Naive thymus-derived CD4-positive, alpha-beta T cell (primary cell): ENCODE measurements around the gene AVEN. TPM values are rescaled to one million over a fixed set of nuclear protein-coding genes. Genes with fewer than 3 reads are reported as not detected.
A peak's percentile ranks its signal among the peaks of the same experiment; 100 is the strongest.

Experiments used
- ATAC-seq: fragments of 150-1000 bp; cut with Tn5 transposase; 2 replicates; pipeline ENCODE4 v1.10.0; 2021; ENCODE audit warnings: mild to moderate bottlenecking, moderate library complexity
- CTCF ChIA-PET: fragments of 350-600 bp; sonication (Branson Sonifier 250); formaldehyde crosslinking; loops from one replicate; lab custom pipeline; 2021; ENCODE audit warnings: antibody characterized with exemption; lab: Charles Lee
- POLR2A ChIA-PET: fragments of 350-600 bp; sonication (Branson Sonifier 250); formaldehyde crosslinking; loops from one replicate; lab custom pipeline; 2021; ENCODE audit warnings: antibody characterized with exemption, inconsistent platforms; lab: Charles Lee
- DNase-seq, 9 donors: peaks; one replicate each; pipeline versions ENCODE4 v3.0.0 to v3.0.0-alpha.2; 2020 to 2022; ENCODE audit warnings: mixed read lengths in 1 of 9
- H3K27ac ChIP-seq: one replicate; pipeline ENCODE4 v1.7.0; 2013; ENCODE audit warnings: mild to moderate bottlenecking, low read depth, low read length, moderate library complexity
- H3K27me3 ChIP-seq, 2 donors: one replicate each; pipeline ENCODE4 v1.7.0; 2013; ENCODE audit warnings: low read length in 2 of 2, mild to moderate bottlenecking in 2 of 2, moderate library complexity in 2 of 2; ENCODE audit not compliant: control insufficient read depth in 2 of 2, insufficient read depth in 2 of 2
- H3K36me3 ChIP-seq, 3 experiments: 1 replicate in 2 of 3; 2 replicates in 1 of 3; pipeline ENCODE4 v1.7.0; 2013; ENCODE audit warnings: low read length in 3 of 3, mild to moderate bottlenecking in 3 of 3, moderate library complexity in 1 of 3; ENCODE audit not compliant: insufficient read depth in 3 of 3, control insufficient read depth in 2 of 3
- H3K4me1 ChIP-seq, 2 donors: one replicate each; pipeline ENCODE4 v1.7.0; 2013; ENCODE audit warnings: low read length in 2 of 2, mild to moderate bottlenecking in 2 of 2, moderate library complexity in 1 of 2; ENCODE audit not compliant: control insufficient read depth in 2 of 2, insufficient read depth in 2 of 2
- H3K4me3 ChIP-seq: 2 replicates; pipeline ENCODE4 v1.7.0; 2013; ENCODE audit warnings: mild to moderate bottlenecking, low read length
- H3K9me3 ChIP-seq, 3 experiments: 1 replicate in 2 of 3; 2 replicates in 1 of 3; pipeline ENCODE4 v1.7.0; 2013; ENCODE audit warnings: low read length in 3 of 3; ENCODE audit not compliant: control insufficient read depth in 2 of 3
- H3K27ac Mint-ChIP-seq, 9 donors: one replicate each; pipeline ENCODE4 v1.8.0; 2020 to 2022; ENCODE audit warnings: mixed read lengths in 9 of 9, mild to moderate bottlenecking in 8 of 9, moderate library complexity in 5 of 9, inconsistent platforms in 2 of 9
- H3K27me3 Mint-ChIP-seq, 5 donors: one replicate each; pipeline ENCODE4 v1.8.0; 2021 to 2022; ENCODE audit warnings: mixed read lengths in 5 of 5, mild to moderate bottlenecking in 1 of 5
- H3K36me3 Mint-ChIP-seq, 5 donors: one replicate each; pipeline ENCODE4 v1.8.0; 2020 to 2022; ENCODE audit warnings: mixed read lengths in 5 of 5, mild to moderate bottlenecking in 3 of 5, inconsistent platforms in 1 of 5
- H3K4me1 Mint-ChIP-seq, 7 donors: one replicate each; pipeline ENCODE4 v1.8.0; 2020 to 2022; ENCODE audit warnings: mixed read lengths in 7 of 7, mild to moderate bottlenecking in 3 of 7, inconsistent platforms in 1 of 7
- H3K4me3 Mint-ChIP-seq, 10 donors: one replicate each; pipeline ENCODE4 v1.8.0; 2020 to 2022; ENCODE audit warnings: mild to moderate bottlenecking in 10 of 10, mixed read lengths in 10 of 10, moderate library complexity in 6 of 10, inconsistent platforms in 2 of 10
- H3K9me3 Mint-ChIP-seq, 11 donors: one replicate each; pipeline ENCODE4 v1.8.0; 2020 to 2022; ENCODE audit warnings: mixed read lengths in 11 of 11, mild to moderate bottlenecking in 4 of 11, inconsistent platforms in 1 of 11, moderate library complexity in 1 of 11
- intact Hi-C, 2 donors: fragments of 100-400 bp; cut with micrococcal nuclease; formaldehyde crosslinking; loops; one replicate each; pipeline ENCODE4 v1.15.1; 2023
- polyA plus RNA-seq, 2 donors: library from polyadenylated mRNA; unstranded; fragments of 300-500 nt; fragmentation: Illumina TruSeq; gene quantifications; one replicate each; pipeline ENCODE4 v1.2.3, GENCODE V29; 2021
- total RNA-seq, 6 experiments: library from RNA in 5 of 6; stranded (reverse) in 5 of 6; gene quantifications; 1 replicate in 5 of 6; 2 replicates in 1 of 6; pipeline ENCODE4 v1.2.3 and lab custom pipeline; 2021 to 2026

AVEN gene
- total and polyA plus RNA-seq, 7 experiments from 2014 or later: 6.4 to 12.8 (median 6.8) TPM

GRCh38 chr15:34043813-34044212 lies 4.8 kb upstream of the AVEN start:
- intact Hi-C loops: no loop called here
- Histone ChIP-seq H3K9me3 (no peaks in the 10 kb centered on the region), H3K27ac (no peak overlapping the region), H3K27me3 (no peaks in the 10 kb centered on the region), H3K4me3 (no peak overlapping the region), H3K4me1 (peaks cover 8 to 10% of the 10 kb centered on the region in 2 donors), H3K36me3 (no peaks in the 10 kb centered on the region)
- Mint-ChIP-seq H3K27me3 (no peaks in the 10 kb centered on the region), H3K9me3 (peaks cover 0 to 3% (median 0%) of the 10 kb centered on the region in 11 donors), H3K27ac (peak overlapping the region in 1 of 9 donors; percentile 8), H3K4me1 (peaks cover 11 to 20% (median 12%) of the 10 kb centered on the region in 7 donors), H3K4me3 (no peak overlapping the region), H3K36me3 (peaks cover 0 to 2% (median 0%) of the 10 kb centered on the region in 5 donors)
- no peak for DNase-seq
- POLR2A ChIA-PET: no interaction called here
- CTCF ChIA-PET: no interaction called here
- ATAC-seq: no peak

- H3K27me3 ChIP-seq: no peaks in the 10 kb centered on the region
- H3K4me3 ChIP-seq: no peak overlapping the region
- intact Hi-C loops: no loop called here
- peaks cover 8 to 10% of the 10 kb centered on the region in 2 donors for H3K4me1 ChIP-seq
- H3K27me3 Mint-ChIP-seq: no peaks in the 10 kb centered on the region
- H3K4me1 Mint-ChIP-seq: peaks cover 11 to 20% (median 12%) of the 10 kb centered on the region in 7 donors
- no peaks in the 10 kb centered on the region for H3K36me3 ChIP-seq
- no peaks in the 10 kb centered on the region for H3K36me3 Mint-ChIP-seq
- H3K4me3 Mint-ChIP-seq: no peak overlapping the region
- DNase-seq (no peak), ATAC-seq (no peak)
- no peaks in the 10 kb centered on the region for H3K9me3 ChIP-seq
- no peak overlapping the region for H3K27ac ChIP-seq
- ChIA-PET POLR2A (no interaction called here), CTCF (interaction anchor here (0.6 kb wide), 1 partner anchor 320 kb away, joined by 5 read pairs; no protein-coding TSS in a partner anchor)
- H3K27ac Mint-ChIP-seq: no peak overlapping the region
- no peaks in the 10 kb centered on the region for H3K9me3 Mint-ChIP-seq
Observed at GRCh38 chr15:34043391-34043790, 4.4 kb upstream of the AVEN start.

GRCh38 chr15:34039790-34040113 lies 748 bp upstream of the AVEN start:
- Histone ChIP-seq H3K36me3 (peaks cover 0 to 3% (median 0%) of the 10 kb centered on the region in 3 experiments), H3K27ac (peak overlapping the region; percentile 80), H3K4me3 (peak overlapping the region; percentile 46), H3K4me1 (peaks cover 8 to 14% of the 10 kb centered on the region in 2 donors), H3K9me3 (no peaks in the 10 kb centered on the region), H3K27me3 (no peaks in the 10 kb centered on the region)
- no peaks in the 10 kb centered on the region for H3K27me3 Mint-ChIP-seq
- no peak for DNase-seq
- peak overlapping the region; percentile 71 to 94 (median 84) for H3K27ac Mint-ChIP-seq
- H3K36me3 Mint-ChIP-seq: no peaks in the 10 kb centered on the region
- peaks cover 0 to 1% (median 0%) of the 10 kb centered on the region in 11 donors for H3K9me3 Mint-ChIP-seq
- POLR2A ChIA-PET: interaction anchor here (0.7 to 2.2 kb wide), 7 partner anchors 12 to 948 kb away, joined by 3 to 6 read pairs (median 4); partner anchors contain the start of genes EMC7, PGBD4 and ZNF770
- peaks cover 12 to 28% (median 23%) of the 10 kb centered on the region in 7 donors for H3K4me1 Mint-ChIP-seq
- CTCF ChIA-PET: interaction anchor here (0.6 kb wide), 1 partner anchor 173 kb away, joined by 3 read pairs; no protein-coding TSS in a partner anchor
- intact Hi-C loops: loop anchor here (1.0 to 10.0 kb wide), 9 partner anchors 21 to 1508 kb away; partner anchors contain the start of genes KATNBL1 (in 2 of the 2), AQR (in 1 of the 2), DPH6 (in 1 of the 2) and FMN1 (in 1 of the 2)
- peak overlapping the region; percentile 75 to 97 (median 88) for H3K4me3 Mint-ChIP-seq
- no peak for ATAC-seq

GRCh38 chr15:34038023-34038870 lies 757 bp downstream of the AVEN start:
- intact Hi-C loops: loop anchor here (1.0 to 10.0 kb wide), 12 partner anchors 19 to 1509 kb away; partner anchors contain the start of genes EMC7 (in 2 of the 2), LPCAT4 (in 2 of the 2), AQR (in 1 of the 2) and DPH6 (in 1 of the 2)
- peak; percentile 90 for ATAC-seq

GRCh38 chr15:34031987-34032760 lies 6.8 kb downstream of the AVEN start:
- peaks cover 0 to 10% (median 3%) of the 10 kb centered on the region in 7 donors for H3K4me1 Mint-ChIP-seq
- no peak for DNase-seq
- intact Hi-C loops: loop anchor here (10.0 kb wide), 2 partner anchors 333 to 837 kb away; partner anchors contain the start of genes FMN1 (in 1 of the 2) and LPCAT4 (in 1 of the 2)
- H3K4me3 ChIP-seq: no peak overlapping the region
- ChIA-PET CTCF (no interaction called here), POLR2A (no interaction called here)
- H3K4me1 ChIP-seq: no peaks in the 10 kb centered on the region
- H3K27ac ChIP-seq: no peak overlapping the region
- no peaks in the 10 kb centered on the region for H3K9me3 ChIP-seq
- no peaks in the 10 kb centered on the region for H3K27me3 Mint-ChIP-seq
- no peaks in the 10 kb centered on the region for H3K27me3 ChIP-seq
- H3K4me3 Mint-ChIP-seq: no peak overlapping the region
- no peak overlapping the region for H3K27ac Mint-ChIP-seq
- peaks cover 0 to 16% (median 6%) of the 10 kb centered on the region in 5 donors for H3K36me3 Mint-ChIP-seq
- H3K36me3 ChIP-seq: no peaks in the 10 kb centered on the region
- no peak for ATAC-seq
- peaks cover 0 to 6% (median 0%) of the 10 kb centered on the region in 11 donors for H3K9me3 Mint-ChIP-seq

More at GRCh38 chr15:34038023-34038870, 757 bp downstream of the AVEN start:
- CTCF ChIA-PET: interaction anchor here (1.2 kb wide), 1 partner anchor 23 kb away, joined by 3 read pairs; no protein-coding TSS in a partner anchor
- no peaks in the 10 kb centered on the region for H3K27me3 Mint-ChIP-seq
- no peaks in the 10 kb centered on the region for H3K36me3 Mint-ChIP-seq
- Histone ChIP-seq H3K27me3 (no peaks in the 10 kb centered on the region), H3K4me3 (peak overlapping the region; percentile 100), H3K27ac (peak overlapping the region; percentile 80), H3K4me1 (peaks cover 8 to 14% of the 10 kb centered on the region in 2 donors), H3K36me3 (peaks cover 0 to 3% (median 0%) of the 10 kb centered on the region in 3 experiments), H3K9me3 (no peaks in the 10 kb centered on the region)
- H3K4me1 Mint-ChIP-seq: peaks cover 12 to 25% (median 23%) of the 10 kb centered on the region in 7 donors
- POLR2A ChIA-PET: interaction anchor here (0.6 to 2.2 kb wide), 11 partner anchors 10 to 950 kb away, joined by 3 to 7 read pairs (median 4); partner anchors contain the start of genes EMC7, LPCAT4, PGBD4 and ZNF770
- H3K9me3 Mint-ChIP-seq: peaks cover 0 to 1% (median 0%) of the 10 kb centered on the region in 11 donors
- peak; percentile 52 to 76 (median 72) for DNase-seq
- H3K27ac Mint-ChIP-seq: peak overlapping the region; percentile 87 to 96 (median 94)
- peak overlapping the region; percentile 80 to 97 (median 94) for H3K4me3 Mint-ChIP-seq

GRCh38 chr15:34027606-34028005 lies 11.4 kb downstream of the AVEN start:
- Histone ChIP-seq H3K27me3 (no peaks in the 10 kb centered on the region), H3K4me3 (no peak overlapping the region), H3K4me1 (no peaks in the 10 kb centered on the region), H3K27ac (no peak overlapping the region), H3K36me3 (no peaks in the 10 kb centered on the region), H3K9me3 (no peaks in the 10 kb centered on the region)
- ATAC-seq: no peak
- Mint-ChIP-seq H3K36me3 (peaks cover 0 to 29% (median 6%) of the 10 kb centered on the region in 5 donors), H3K4me1 (peaks cover 0 to 7% (median 0%) of the 10 kb centered on the region in 7 donors), H3K27me3 (no peaks in the 10 kb centered on the region), H3K27ac (peak overlapping the region in 1 of 9 donors; percentile 21), H3K4me3 (no peak overlapping the region), H3K9me3 (peaks cover 0 to 6% (median 0%) of the 10 kb centered on the region in 11 donors)
- intact Hi-C loops: no loop called here
- DNase-seq: no peak
- ChIA-PET CTCF (no interaction called here), POLR2A (no interaction called here)
